Fibroblast of lung (primary cell): ENCODE measurements around the gene MEI1.

Source experiments
- EZH2 ChIP-seq: IDR thresholded peaks from 2 replicates; pipeline ENCODE4 v1.5.1; 2012; ENCODE audit warnings: low read length, control low read depth, mild to moderate bottlenecking; ENCODE audit errors: missing control alignments
- TF ChIP-seq, protein P1 (sequence below), 2 donors: IDR thresholded peaks in 1 of 2; conservative IDR thresholded peaks in 1 of 2; 1 replicate in 1 of 2; 2 replicates in 1 of 2; pipeline ENCODE4 v1.5.1; 2011 to 2012; ENCODE audit warnings: low read length in 2 of 2, control low read depth in 1 of 2, inconsistent platforms in 1 of 2, low read depth in 1 of 2, mild to moderate bottlenecking in 1 of 2

DNA sequence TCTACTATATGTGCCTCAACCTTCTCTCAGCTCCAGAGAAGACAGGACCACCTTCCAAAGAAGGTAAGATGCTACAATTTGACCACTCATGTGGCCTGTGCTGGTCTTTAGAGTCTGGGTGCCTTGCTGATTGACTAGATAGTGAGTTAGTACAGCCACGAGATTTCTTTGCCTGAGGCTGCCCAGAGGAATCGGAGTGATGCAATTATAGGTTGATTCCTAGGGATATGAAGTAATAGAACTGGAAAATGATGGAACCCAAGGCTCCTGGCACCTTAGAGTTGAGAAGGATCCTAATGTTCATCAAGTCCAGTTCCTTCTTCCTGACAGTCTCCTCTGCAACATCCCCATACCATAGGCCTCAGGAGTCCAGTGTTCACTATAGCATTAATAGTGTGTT is 54.7 kb downstream of the MEI1 start:
- TF ChIP-seq, protein P1, sequence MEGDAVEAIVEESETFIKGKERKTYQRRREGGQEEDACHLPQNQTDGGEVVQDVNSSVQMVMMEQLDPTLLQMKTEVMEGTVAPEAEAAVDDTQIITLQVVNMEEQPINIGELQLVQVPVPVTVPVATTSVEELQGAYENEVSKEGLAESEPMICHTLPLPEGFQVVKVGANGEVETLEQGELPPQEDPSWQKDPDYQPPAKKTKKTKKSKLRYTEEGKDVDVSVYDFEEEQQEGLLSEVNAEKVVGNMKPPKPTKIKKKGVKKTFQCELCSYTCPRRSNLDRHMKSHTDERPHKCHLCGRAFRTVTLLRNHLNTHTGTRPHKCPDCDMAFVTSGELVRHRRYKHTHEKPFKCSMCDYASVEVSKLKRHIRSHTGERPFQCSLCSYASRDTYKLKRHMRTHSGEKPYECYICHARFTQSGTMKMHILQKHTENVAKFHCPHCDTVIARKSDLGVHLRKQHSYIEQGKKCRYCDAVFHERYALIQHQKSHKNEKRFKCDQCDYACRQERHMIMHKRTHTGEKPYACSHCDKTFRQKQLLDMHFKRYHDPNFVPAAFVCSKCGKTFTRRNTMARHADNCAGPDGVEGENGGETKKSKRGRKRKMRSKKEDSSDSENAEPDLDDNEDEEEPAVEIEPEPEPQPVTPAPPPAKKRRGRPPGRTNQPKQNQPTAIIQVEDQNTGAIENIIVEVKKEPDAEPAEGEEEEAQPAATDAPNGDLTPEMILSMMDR (conservative IDR thresholded peaks at IDR 0.05 in 1 of 2, IDR thresholded peaks at IDR 0.05 in 1 of 2; ENCODE audit: low read depth in 1 of 2, low read length in 2 of 2), result no peak
- no peak for TF ChIP-seq EZH2
